Dendritic cell treated with granulocyte-macrophage colony-stimulating factor and Interleukin-4, amounts not matched to agents 40 ng/mL and 50 ng/mL, for 4 days (primary cell): ENCODE data around the gene ABCB10.
"Not testable (repeated sequence)": the region's sequence is repeated elsewhere in the genome, so short reads cannot be mapped to it uniquely, and the experiment has no call there.

Experiments used
- H3K27ac Mint-ChIP-seq: one replicate; pipeline ENCODE4 v1.8.0; 2022; ENCODE audit warnings: mild to moderate bottlenecking, mixed read lengths
- H3K27me3 Mint-ChIP-seq: one replicate; pipeline ENCODE4 v1.8.0; 2022; ENCODE audit warnings: mild to moderate bottlenecking, mixed read lengths
- H3K36me3 Mint-ChIP-seq: one replicate; pipeline ENCODE4 v1.8.0; 2022; ENCODE audit warnings: low read depth, mixed read lengths
- H3K4me1 Mint-ChIP-seq: one replicate; pipeline ENCODE4 v1.8.0; 2022; ENCODE audit warnings: low read depth, mixed read lengths
- H3K4me3 Mint-ChIP-seq: one replicate; pipeline ENCODE4 v1.8.0; 2022; ENCODE audit warnings: mild to moderate bottlenecking, moderate library complexity, mixed read lengths
- H3K9me3 Mint-ChIP-seq: one replicate; pipeline ENCODE4 v1.8.0; 2022; ENCODE audit warnings: mixed read lengths
- intact Hi-C: fragments of 100-400 bp; cut with micrococcal nuclease; formaldehyde crosslinking; loops from one replicate; pipeline ENCODE4 v1.15.0; 2022

ABCB10 gene

GRCh38 chr1:229536982-229537381 is 21.5 kb downstream of the ABCB10 start:
- Mint-ChIP-seq H3K36me3 (peaks cover 90% of the 10 kb centered on the region), H3K4me1 (peaks cover 6% of the 10 kb centered on the region)

GRCh38 chr1:229535230-229535629 is 23.3 kb downstream of the ABCB10 start:
- no peaks in the 10 kb centered on the region for H3K9me3 Mint-ChIP-seq
- intact Hi-C loops: no loop called here
- H3K36me3 Mint-ChIP-seq: peaks cover 88% of the 10 kb centered on the region
- H3K27me3 Mint-ChIP-seq: no peaks in the 10 kb centered on the region
- no peak overlapping the region for H3K27ac Mint-ChIP-seq
- H3K4me1 Mint-ChIP-seq: peaks cover 6% of the 10 kb centered on the region
- H3K4me3 Mint-ChIP-seq: no peak overlapping the region

More at GRCh38 chr1:229536982-229537381, 21.5 kb downstream of the ABCB10 start:
- no peaks in the 10 kb centered on the region for H3K27me3 Mint-ChIP-seq
- no peak overlapping the region for H3K4me3 Mint-ChIP-seq
- no peak overlapping the region for H3K27ac Mint-ChIP-seq
- intact Hi-C loops: no loop called here
- H3K9me3 Mint-ChIP-seq: no peaks in the 10 kb centered on the region

- no peak overlapping the region for H3K4me3 Mint-ChIP-seq
- no peaks in the 10 kb centered on the region for H3K9me3 Mint-ChIP-seq
- intact Hi-C loops: no loop called here
- peaks cover 91% of the 10 kb centered on the region for H3K36me3 Mint-ChIP-seq
- no peaks in the 10 kb centered on the region for H3K27me3 Mint-ChIP-seq
- no peak overlapping the region for H3K27ac Mint-ChIP-seq
- no peaks in the 10 kb centered on the region for H3K4me1 Mint-ChIP-seq
Measured at GRCh38 chr1:229531326-229531725, 27.2 kb downstream of the ABCB10 start.

GRCh38 chr1:229529639-229530038 is 28.9 kb downstream of the ABCB10 start:
- H3K27me3 Mint-ChIP-seq: no peaks in the 10 kb centered on the region
- no peak overlapping the region for H3K27ac Mint-ChIP-seq
- H3K9me3 Mint-ChIP-seq: no peaks in the 10 kb centered on the region
- no peaks in the 10 kb centered on the region for H3K4me1 Mint-ChIP-seq
- peaks cover 96% of the 10 kb centered on the region for H3K36me3 Mint-ChIP-seq
- H3K4me3 Mint-ChIP-seq: no peak overlapping the region
- intact Hi-C loops: no loop called here

- H3K4me1 Mint-ChIP-seq: no peaks in the 10 kb centered on the region
- peaks cover 96% of the 10 kb centered on the region for H3K36me3 Mint-ChIP-seq
- no peak overlapping the region for H3K27ac Mint-ChIP-seq
- no peak overlapping the region for H3K4me3 Mint-ChIP-seq
- intact Hi-C loops: no loop called here
- H3K9me3 Mint-ChIP-seq: no peaks in the 10 kb centered on the region
- H3K27me3 Mint-ChIP-seq: no peaks in the 10 kb centered on the region
Measured at GRCh38 chr1:229526695-229527094, 31.8 kb downstream of the ABCB10 start.

GRCh38 chr1:229523052-229523451 is 35.5 kb downstream of the ABCB10 start:
- no peak overlapping the region for H3K4me3 Mint-ChIP-seq
- H3K27ac Mint-ChIP-seq: no peak overlapping the region

GRCh38 chr1:229514578-229515275 is 43.8 kb downstream of the ABCB10 start:
- Mint-ChIP-seq H3K4me1 (no peaks in the 10 kb centered on the region), H3K4me3 (no peak overlapping the region), H3K9me3 (no peaks in the 10 kb centered on the region), H3K27ac (no peak overlapping the region), H3K36me3 (peaks cover 19% of the 10 kb centered on the region), H3K27me3 (peaks cover 2% of the 10 kb centered on the region)
- intact Hi-C loops: loop anchor here (1.0 kb wide), 1 partner anchor 256 kb away; no protein-coding TSS in a partner anchor

More at GRCh38 chr1:229523052-229523451, 35.5 kb downstream of the ABCB10 start:
- intact Hi-C loops: no loop called here
- Mint-ChIP-seq H3K27me3 (no peaks in the 10 kb centered on the region), H3K9me3 (no peaks in the 10 kb centered on the region), H3K36me3 (peaks cover 95% of the 10 kb centered on the region), H3K4me1 (no peaks in the 10 kb centered on the region)

- H3K36me3 Mint-ChIP-seq, H3K4me3 Mint-ChIP-seq, intact Hi-C loops, H3K9me3 Mint-ChIP-seq, H3K27ac Mint-ChIP-seq, H3K27me3 Mint-ChIP-seq: not testable (repeated sequence)
- H3K4me1 Mint-ChIP-seq: peaks cover 12% of the 10 kb centered on the region
Measured at GRCh38 chr1:229511625-229512024, 46.9 kb downstream of the ABCB10 start.

- H3K27me3 Mint-ChIP-seq, H3K4me3 Mint-ChIP-seq, H3K9me3 Mint-ChIP-seq, intact Hi-C loops, H3K27ac Mint-ChIP-seq, H3K36me3 Mint-ChIP-seq: not testable (repeated sequence)
- H3K4me1 Mint-ChIP-seq: peaks cover 12% of the 10 kb centered on the region
Measured at GRCh38 chr1:229511201-229511600, 47.3 kb downstream of the ABCB10 start.

GRCh38 chr1:229509576-229509975 is 48.9 kb downstream of the ABCB10 start:
- peaks cover 12% of the 10 kb centered on the region for H3K4me1 Mint-ChIP-seq
- peak overlapping the region; percentile 94 for H3K27ac Mint-ChIP-seq
- no peak overlapping the region for H3K4me3 Mint-ChIP-seq
- peaks cover 2% of the 10 kb centered on the region for H3K27me3 Mint-ChIP-seq
- peaks cover 3% of the 10 kb centered on the region for H3K36me3 Mint-ChIP-seq
- intact Hi-C loops: loop anchor here (5.0 kb wide), 2 partner anchors 167 to 237 kb away; partner anchors contain the start of genes CCSAP and RAB4A
- H3K9me3 Mint-ChIP-seq: no peaks in the 10 kb centered on the region

- Mint-ChIP-seq H3K36me3 (peaks cover 8% of the 10 kb centered on the region), H3K27ac (peak overlapping the region; percentile 94), H3K9me3 (no peaks in the 10 kb centered on the region), H3K27me3 (peaks cover 2% of the 10 kb centered on the region), H3K4me1 (peaks cover 12% of the 10 kb centered on the region), H3K4me3 (peak overlapping the region; percentile 79)
- intact Hi-C loops: loop anchor here (1.0 to 5.0 kb wide), 3 partner anchors 117 to 237 kb away; partner anchors contain the start of genes CCSAP, RAB4A, TAF5L and URB2
Measured at GRCh38 chr1:229508823-229509337, 49.6 kb downstream of the ABCB10 start.

GRCh38 chr1:229507951-229508822 is 50.3 kb downstream of the ABCB10 start, which contains the start of gene NUP133:
Gene NUP133 (minus strand): TSS chr1:229508341. CDS start chr1:229508249, 92 bp downstream.
- H3K36me3 Mint-ChIP-seq: peaks cover 8% of the 10 kb centered on the region
- peaks cover 2% of the 10 kb centered on the region for H3K27me3 Mint-ChIP-seq
- intact Hi-C loops: loop anchor here (1.0 to 5.0 kb wide), 3 partner anchors 118 to 236 kb away; partner anchors contain the start of genes CCSAP, RAB4A, TAF5L and URB2
- peaks cover 12% of the 10 kb centered on the region for H3K4me1 Mint-ChIP-seq
- H3K4me3 Mint-ChIP-seq: peak within 1 kb of the TSS; percentile 79
- H3K9me3 Mint-ChIP-seq: no peaks in the 10 kb centered on the region
- peak within 1 kb of the TSS; percentile 94 for H3K27ac Mint-ChIP-seq

GRCh38 chr1:229507502-229507901 is 51.0 kb downstream of the ABCB10 start:
- no peaks in the 10 kb centered on the region for H3K9me3 Mint-ChIP-seq
- peak overlapping the region; percentile 94 for H3K27ac Mint-ChIP-seq
- peaks cover 12% of the 10 kb centered on the region for H3K4me1 Mint-ChIP-seq

More at GRCh38 chr1:229507502-229507901, 51.0 kb downstream of the ABCB10 start:
- H3K4me3 Mint-ChIP-seq: peak overlapping the region; percentile 79
- no peaks in the 10 kb centered on the region for H3K27me3 Mint-ChIP-seq
- intact Hi-C loops: loop anchor here (5.0 kb wide), 2 partner anchors 165 to 235 kb away; partner anchors contain the start of genes CCSAP and RAB4A
- H3K36me3 Mint-ChIP-seq: peaks cover 14% of the 10 kb centered on the region
